ENCODE measurements around the gene PDCD10.

The PDCD10 gene

DNA sequence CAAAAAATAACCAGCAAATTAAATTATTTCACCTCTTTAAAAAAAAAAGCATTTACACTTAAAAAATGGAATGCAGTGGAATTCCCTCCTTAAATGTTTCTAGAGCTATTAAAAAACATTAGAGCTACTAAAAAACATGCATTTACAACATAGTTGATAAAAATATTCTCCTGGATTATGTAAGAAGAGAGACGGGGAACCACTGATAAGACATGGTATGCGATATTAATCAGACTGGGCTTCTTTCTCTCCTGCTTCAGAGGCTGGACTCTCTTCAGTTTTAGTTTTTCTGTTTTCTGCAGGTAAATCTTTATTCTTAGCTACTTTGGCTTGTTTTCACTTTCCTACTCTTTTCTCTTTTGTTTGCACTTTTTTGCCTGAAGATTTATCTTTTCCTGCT lies 40.6 kb downstream of the PDCD10 start:
- Mint-ChIP-seq H3K4me3 (no peak overlapping the region), H3K4me1 (no peaks in the 10 kb centered on the region), H3K27ac (peak overlapping the region; percentile 73), H3K36me3 (ENCODE audit: low read depth) (peaks cover 32% of the 10 kb centered on the region), H3K9me3 (no peaks in the 10 kb centered on the region), H3K27me3 (ENCODE audit: low read depth, poor library complexity) (no peaks in the 10 kb centered on the region)
- no peak for DNase-seq
- TF ChIP-seq, protein P1, sequence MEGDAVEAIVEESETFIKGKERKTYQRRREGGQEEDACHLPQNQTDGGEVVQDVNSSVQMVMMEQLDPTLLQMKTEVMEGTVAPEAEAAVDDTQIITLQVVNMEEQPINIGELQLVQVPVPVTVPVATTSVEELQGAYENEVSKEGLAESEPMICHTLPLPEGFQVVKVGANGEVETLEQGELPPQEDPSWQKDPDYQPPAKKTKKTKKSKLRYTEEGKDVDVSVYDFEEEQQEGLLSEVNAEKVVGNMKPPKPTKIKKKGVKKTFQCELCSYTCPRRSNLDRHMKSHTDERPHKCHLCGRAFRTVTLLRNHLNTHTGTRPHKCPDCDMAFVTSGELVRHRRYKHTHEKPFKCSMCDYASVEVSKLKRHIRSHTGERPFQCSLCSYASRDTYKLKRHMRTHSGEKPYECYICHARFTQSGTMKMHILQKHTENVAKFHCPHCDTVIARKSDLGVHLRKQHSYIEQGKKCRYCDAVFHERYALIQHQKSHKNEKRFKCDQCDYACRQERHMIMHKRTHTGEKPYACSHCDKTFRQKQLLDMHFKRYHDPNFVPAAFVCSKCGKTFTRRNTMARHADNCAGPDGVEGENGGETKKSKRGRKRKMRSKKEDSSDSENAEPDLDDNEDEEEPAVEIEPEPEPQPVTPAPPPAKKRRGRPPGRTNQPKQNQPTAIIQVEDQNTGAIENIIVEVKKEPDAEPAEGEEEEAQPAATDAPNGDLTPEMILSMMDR (IDR thresholded peaks at IDR 0.05), result no peak

DNA sequence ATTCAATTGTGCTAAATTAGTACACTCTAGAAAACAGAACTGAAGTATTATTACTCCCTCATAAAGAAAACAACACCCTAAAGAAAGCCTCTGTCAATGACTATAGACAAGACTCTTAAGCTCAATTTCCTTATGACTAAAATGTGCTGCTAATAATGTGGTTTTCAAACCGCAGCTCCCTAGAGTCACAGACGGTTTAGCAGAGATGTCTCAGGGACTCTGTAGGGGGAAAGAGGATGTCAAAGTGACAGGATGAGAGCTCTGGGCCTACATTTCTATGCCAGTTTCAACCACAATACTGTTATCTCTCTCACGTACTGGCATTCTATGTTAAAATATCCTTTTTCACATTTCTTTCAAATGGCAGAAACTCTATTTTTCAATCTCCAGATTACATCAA lies 43.3 kb downstream of the PDCD10 start:
- peaks cover 29% of the 10 kb centered on the region for H3K36me3 Mint-ChIP-seq (ENCODE audit: low read depth)

DNA sequence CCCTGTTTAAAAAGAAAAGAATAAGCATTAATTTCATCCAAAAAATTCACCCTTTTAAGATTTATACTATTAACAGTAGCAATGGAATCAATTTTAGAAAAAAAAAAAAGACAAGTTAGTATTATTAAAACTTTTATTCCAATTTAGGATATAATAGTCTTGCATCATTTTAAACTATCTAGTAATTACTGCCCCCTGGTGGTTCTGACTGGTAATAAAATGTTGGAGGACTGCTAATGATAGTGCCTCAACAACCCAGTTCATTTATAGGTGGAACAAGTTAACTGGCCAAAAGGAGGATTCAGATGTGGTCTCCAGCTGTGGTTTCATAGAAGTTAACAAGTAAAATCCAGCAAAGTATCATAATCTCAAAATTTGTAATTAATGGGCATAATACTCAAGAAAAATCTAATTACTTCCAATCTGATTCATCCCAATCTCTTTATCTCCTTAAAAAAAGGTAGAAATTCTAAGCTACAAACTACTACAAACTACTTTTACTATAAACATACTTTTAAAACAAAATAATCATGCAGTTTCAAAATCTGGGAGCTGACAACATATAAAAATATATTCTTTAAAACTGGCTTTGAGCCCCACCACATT lies 50.2 kb downstream of the PDCD10 start:
- Mint-ChIP-seq H3K9me3 (no peaks in the 10 kb centered on the region), H3K36me3 (ENCODE audit: low read depth) (peaks cover 21% of the 10 kb centered on the region), H3K4me1 (no peaks in the 10 kb centered on the region), H3K27me3 (ENCODE audit: low read depth, poor library complexity) (no peaks in the 10 kb centered on the region), H3K4me3 (no peak overlapping the region), H3K27ac (no peak overlapping the region)
- DNase-seq, result peak; percentile 54
- TF ChIP-seq, protein P1 (IDR thresholded peaks at IDR 0.05), result peak; percentile 76

More for the DNA sequence above, 43.3 kb downstream of the PDCD10 start:
- Mint-ChIP-seq H3K27me3 (ENCODE audit: low read depth, poor library complexity) (no peaks in the 10 kb centered on the region), H3K4me1 (no peaks in the 10 kb centered on the region), H3K4me3 (no peak overlapping the region), H3K27ac (no peak overlapping the region), H3K9me3 (no peaks in the 10 kb centered on the region)
- no peak for DNase-seq
- TF ChIP-seq, protein P1 (IDR thresholded peaks at IDR 0.05), result no peak

DNA sequence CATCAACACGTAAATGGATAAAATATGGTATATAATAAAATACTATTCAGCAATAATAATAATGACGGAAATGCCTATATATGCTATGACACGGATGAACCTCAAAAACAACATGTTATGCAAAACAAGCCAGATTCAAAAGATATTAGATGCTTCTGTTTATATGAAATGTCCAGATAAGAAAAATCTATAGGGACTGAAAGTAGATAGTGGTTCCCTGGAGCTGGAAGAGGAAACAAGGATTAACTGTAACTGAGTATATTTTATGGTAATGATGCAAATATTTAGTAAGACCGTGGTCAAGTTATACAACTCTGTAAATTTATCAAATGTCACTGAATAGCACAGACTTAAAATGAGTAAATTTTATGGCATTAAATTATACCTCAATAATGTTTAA lies 55.2 kb downstream of the PDCD10 start:
- DNase-seq, result no peak
- H3K9me3 Mint-ChIP-seq, result peaks cover 31% of the 10 kb centered on the region
- H3K4me3 Mint-ChIP-seq, result no peak overlapping the region
- H3K4me1 Mint-ChIP-seq, result no peaks in the 10 kb centered on the region
- peaks cover 68% of the 10 kb centered on the region for H3K36me3 Mint-ChIP-seq (ENCODE audit: low read depth)
- H3K27ac Mint-ChIP-seq, result no peak overlapping the region
- TF ChIP-seq, protein P1 (IDR thresholded peaks at IDR 0.05), result no peak
- no peaks in the 10 kb centered on the region for H3K27me3 Mint-ChIP-seq (ENCODE audit: low read depth, poor library complexity)

DNA sequence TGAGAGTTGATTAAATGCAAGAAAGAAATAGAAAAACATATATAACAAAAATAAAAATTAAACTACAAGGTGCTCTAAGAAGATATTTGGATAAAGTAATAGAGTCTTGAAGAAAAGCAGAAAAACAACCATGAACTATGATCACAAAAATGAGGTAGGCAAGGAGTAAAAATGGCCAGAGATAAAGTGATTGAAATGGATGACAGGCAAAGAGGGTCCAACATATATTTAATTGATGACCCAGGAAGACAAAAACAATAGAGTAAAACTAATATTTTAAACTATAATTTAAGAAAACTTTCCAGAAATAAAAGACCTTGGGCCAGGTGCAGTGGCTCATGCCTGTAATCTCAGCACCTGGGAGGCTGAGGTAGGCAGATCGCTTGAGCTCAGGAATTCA lies 58.8 kb downstream of the PDCD10 start:
- Mint-ChIP-seq H3K27me3 (ENCODE audit: low read depth, poor library complexity) (no peaks in the 10 kb centered on the region), H3K36me3 (ENCODE audit: low read depth) (peaks cover 90% of the 10 kb centered on the region), H3K27ac (no peak overlapping the region), H3K9me3 (peaks cover 42% of the 10 kb centered on the region), H3K4me3 (no peak overlapping the region), H3K4me1 (no peaks in the 10 kb centered on the region)
- TF ChIP-seq, protein P1 (IDR thresholded peaks at IDR 0.05), result no peak
- no peak for DNase-seq

DNA sequence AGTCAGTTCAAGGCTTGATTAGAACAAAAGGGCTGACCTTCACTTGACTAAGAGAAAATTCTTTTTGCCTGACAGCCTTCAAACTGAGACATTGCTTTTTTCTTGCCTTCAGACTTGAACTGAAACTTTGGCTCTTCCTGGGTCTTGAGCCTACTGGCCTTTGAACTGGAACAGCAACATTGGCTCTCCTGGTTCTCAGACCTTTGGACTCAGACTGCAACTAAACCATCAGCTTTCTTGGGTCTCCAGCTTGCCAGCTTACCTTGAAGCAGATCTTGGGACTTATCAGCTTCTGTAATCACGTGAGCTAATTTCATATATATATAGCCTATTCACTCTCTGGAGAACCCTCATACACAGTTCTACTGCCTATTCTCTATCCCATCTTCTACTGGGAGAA lies 61.5 kb downstream of the PDCD10 start:
- Mint-ChIP-seq H3K9me3 (peaks cover 42% of the 10 kb centered on the region), H3K27ac (no peak overlapping the region), H3K4me1 (no peaks in the 10 kb centered on the region), H3K27me3 (ENCODE audit: low read depth, poor library complexity) (no peaks in the 10 kb centered on the region), H3K4me3 (no peak overlapping the region), H3K36me3 (ENCODE audit: low read depth) (peaks cover 68% of the 10 kb centered on the region)
- TF ChIP-seq, protein P1 (IDR thresholded peaks at IDR 0.05), result no peak
- DNase-seq, result no peak
